HepG2 (cell line): ENCODE measurements around the gene DPYD. TPM values are rescaled to one million over a fixed set of nuclear protein-coding genes. Genes with fewer than 3 reads are reported as not detected.

Experiments
- ATAC-seq: fragments of 200-7000 bp; cut with Tn5 transposase; 3 replicates; pipeline ENCODE4 v1.9.1; 2020; ENCODE audit warnings: mild to moderate bottlenecking, moderate library complexity
- BruUV-seq: library from RNA; stranded (reverse); fragments of 400-500 nt; replicated peaks from 2 replicates; lab custom pipeline; 2021; lab: Mats Ljungman, UMichigan
- CTCF ChIA-PET: fragments of 300-600 bp; formaldehyde crosslinking; extraction: SDS; loops from one replicate; lab custom pipeline; 2021; ENCODE audit warnings: low total read pairs, inconsistent platforms, low intra/inter-chr PET ratio; lab: Yijun Ruan, JAX
- POLR2A ChIA-PET: fragments of 350-600 bp; sonication (Branson Sonifier 250); formaldehyde crosslinking; loops from one replicate; lab custom pipeline; 2020; ENCODE audit warnings: antibody characterized with exemption, inconsistent platforms; lab: Yijun Ruan, JAX
- DNase-seq: peaks from one replicate; pipeline ENCODE4 v3.0.0-alpha.2; 2015; ENCODE audit warnings: low spot score
- FAIRE-seq: peaks from 3 replicates; lab custom pipeline; 2011; peaks lifted over from hg19 to GRCh38; lab: Jason Lieb, UNC
- H2AFZ ChIP-seq: one replicate; pipeline ENCODE4 v1.6.1; 2011; ENCODE audit warnings: low read length, inconsistent platforms
- H3K27ac ChIP-seq: fragments of 300-600 bp; 3 replicates; pipeline ENCODE4 v1.8.0; 2011; ENCODE audit warnings: mixed run types, mild to moderate bottlenecking, mixed read lengths, low read length, inconsistent platforms; ENCODE audit not compliant: insufficient read depth; ENCODE audit errors: extremely low read length
- H3K27me3 ChIP-seq, 2 experiments: fragments of 200-600 bp in 1 of 2; 2 replicates in 1 of 2; 3 replicates in 1 of 2; pipeline versions ENCODE4 v1.6.0 to v1.8.0; 2011; ENCODE audit warnings: low read length in 2 of 2, mild to moderate bottlenecking in 2 of 2, moderate library complexity in 2 of 2, inconsistent platforms in 1 of 2; ENCODE audit not compliant: insufficient read depth in 2 of 2, control insufficient read depth in 1 of 2
- H3K36me3 ChIP-seq, 2 experiments: fragments of 200-600 bp in 1 of 2; replicated peaks in 1 of 2; 2 replicates in 1 of 2; 3 replicates in 1 of 2; pipeline versions ENCODE4 v1.5.1 to v1.8.0; 2011; ENCODE audit warnings: low read length in 2 of 2, inconsistent platforms in 1 of 2; ENCODE audit not compliant: insufficient read depth in 2 of 2, control insufficient read depth in 1 of 2
- H3K4me1 ChIP-seq: 2 replicates; pipeline ENCODE4 v1.5.1; 2012; ENCODE audit warnings: low read length, inconsistent platforms; ENCODE audit not compliant: insufficient read depth
- H3K4me2 ChIP-seq: 2 replicates; pipeline ENCODE4 v1.6.0; 2011; ENCODE audit warnings: low read depth, low read length, inconsistent platforms
- H3K4me3 ChIP-seq, 3 experiments: fragments of 200-600 bp in 1 of 3; sonication (generic), shearing (Covaris generic) in 1 of 3; replicated peaks in 1 of 3; 2 replicates each; pipeline ENCODE4 v1.5.1; 2011 to 2016; ENCODE audit warnings: low read length in 3 of 3, inconsistent platforms in 2 of 3, low read depth in 2 of 3, mild to moderate bottlenecking in 2 of 3, control low read depth in 1 of 3, mixed read lengths in 1 of 3; ENCODE audit not compliant: insufficient read depth in 1 of 3
- H3K79me2 ChIP-seq: one replicate; pipeline ENCODE4 v1.6.1; 2011; ENCODE audit warnings: low read length, inconsistent platforms; ENCODE audit not compliant: insufficient read depth
- H3K9ac ChIP-seq: 2 replicates; pipeline ENCODE4 v1.6.0; 2011; ENCODE audit warnings: mild to moderate bottlenecking, low read depth, low read length, inconsistent platforms; ENCODE audit not compliant: insufficient read depth
- H3K9me3 ChIP-seq: 2 replicates; pipeline ENCODE4 v1.5.1; 2012; ENCODE audit warnings: mild to moderate bottlenecking, low read length
- H4K20me1 ChIP-seq: 2 replicates; pipeline ENCODE4 v1.6.0; 2011; ENCODE audit warnings: inconsistent platforms, mild to moderate bottlenecking, low read length, moderate library complexity; ENCODE audit not compliant: insufficient read depth
- ETV6 ChIP-seq: sonication (generic); formaldehyde crosslinking; conservative IDR thresholded peaks from 2 replicates; pipeline ENCODE4 v1.4.0; 2020; ENCODE audit warnings: missing genetic modification reagents
- ISX ChIP-seq: sonication (generic); formaldehyde crosslinking; conservative IDR thresholded peaks from 2 replicates; pipeline ENCODE4 v1.5.0; 2020; ENCODE audit warnings: missing genetic modification reagents
- MXI1 ChIP-seq: IDR thresholded peaks from 3 replicates; pipeline ENCODE4 v1.6.1; 2012; ENCODE audit warnings: low read depth, low read length, inconsistent platforms, borderline replicate concordance
- NBN ChIP-seq: fragments of 450-650 bp; conservative IDR thresholded peaks from 2 replicates; pipeline ENCODE4 v1.6.1; 2017
- NFATC3 ChIP-seq: sonication (generic); formaldehyde crosslinking; IDR thresholded peaks from 2 replicates; pipeline ENCODE4 v1.5.1; 2020; ENCODE audit warnings: mild to moderate bottlenecking, missing genetic modification reagents
- NR2F2 ChIP-seq: IDR thresholded peaks from 2 replicates; pipeline ENCODE4 v1.6.1; 2012; ENCODE audit warnings: low read depth, inconsistent platforms, borderline replicate concordance
- PHF8 ChIP-seq: sonication (generic); formaldehyde crosslinking; IDR thresholded peaks from 2 replicates; pipeline ENCODE4 v1.5.0; 2020; ENCODE audit warnings: missing genetic modification reagents
- SRSF4 ChIP-seq: fragments of 200-400 bp; formaldehyde crosslinking; IDR thresholded peaks from one replicate; pipeline ENCODE4 v1.6.1; 2018; ENCODE audit warnings: mild to moderate bottlenecking, low read depth, low read length, moderate library complexity; ENCODE audit not compliant: poor library complexity, severe bottlenecking
- ZBTB10 ChIP-seq: sonication (generic); formaldehyde crosslinking; IDR thresholded peaks from 2 replicates; pipeline ENCODE4 v1.4.0; 2020; ENCODE audit warnings: missing genetic modification reagents, borderline replicate concordance
- ZBTB46 ChIP-seq: sonication (generic); formaldehyde crosslinking; IDR thresholded peaks from 2 replicates; pipeline ENCODE4 v1.4.0; 2020; ENCODE audit warnings: mild to moderate bottlenecking, missing genetic modification reagents, borderline replicate concordance
- ZMAT5 ChIP-seq: sonication (generic); formaldehyde crosslinking; IDR thresholded peaks from 2 replicates; pipeline ENCODE4 v1.5.0; 2020; ENCODE audit warnings: mild to moderate bottlenecking, low read depth, missing genetic modification reagents, borderline replicate concordance
- ZNF513 ChIP-seq: sonication (generic); formaldehyde crosslinking; conservative IDR thresholded peaks from 2 replicates; pipeline ENCODE4 v1.5.0; 2020; ENCODE audit warnings: missing genetic modification reagents
- ZNF781 ChIP-seq: sonication (generic); formaldehyde crosslinking; IDR thresholded peaks from 2 replicates; pipeline ENCODE4 v1.5.1; 2020; ENCODE audit warnings: borderline replicate concordance, mild to moderate bottlenecking, missing genetic modification reagents; ENCODE audit errors: not compliant biosample characterization
- in situ Hi-C: cut with HindIII; loops from 2 replicates; pipeline ENCODE4 v1.10.0; 2017; ENCODE audit warnings: low pct_unique_long_range_greater_than_20kb; ENCODE audit not compliant: extremely low pct_ligation_motif_present
- intact Hi-C: fragments of 100-400 bp; cut with micrococcal nuclease; formaldehyde crosslinking; loops from one replicate; pipeline ENCODE4 v1.10.0; 2022; ENCODE audit not compliant: unreplicated experiment
- polyA plus RNA-seq, 8 experiments: library from polyadenylated mRNA; depleted of rRNA in 3 of 8; stranded (reverse) in 7 of 8; unstranded in 1 of 8; fragments of >200 nt; fragmentation: Illumina TruSeq in 4 of 8; extraction: Trizol in 4 of 8; gene quantifications; 2 replicates each; pipeline versions ENCODE4 v1.2.1 to v1.2.3, GENCODE V29; 2011 to 2016; ENCODE audit warnings: low read depth in 4 of 8, missing spikeins in 1 of 8, mixed read lengths in 1 of 8; ENCODE audit not compliant: insufficient read depth in 1 of 8
- total RNA-seq, 5 experiments: library from RNA; depleted of rRNA; stranded (reverse); fragments of >200 nt; fragmentation: Illumina TruSeq; extraction: Trizol; gene quantifications; 2 replicates each; pipeline ENCODE4 v1.2.3, GENCODE V29; 2016; ENCODE audit warnings: low read depth in 1 of 5

The DPYD gene
- total and polyA plus RNA-seq, 2 of the 13 experiments (the other 11 are each of a cell fraction or from before 2014, with no cell fraction given), result 1.3 to 3.4 TPM

GRCh38 chr1:97826820-97827219, 94.0 kb downstream of the DPYD start:
- Histone ChIP-seq H3K4me3 (no peak overlapping the region), H3K4me1 (no peaks in the 10 kb centered on the region), H3K36me3 (no peaks in the 10 kb centered on the region), H3K9me3 (no peaks in the 10 kb centered on the region), H3K27me3 (no peaks in the 10 kb centered on the region; a peak in 1 of 5 replicates), H3K27ac (no peak overlapping the region), H3K4me2 (no peak overlapping the region), H3K79me2 (no peaks in the 10 kb centered on the region), H4K20me1 (no peaks in the 10 kb centered on the region), H3K9ac (no peak overlapping the region), H2AFZ (no peak overlapping the region)
- intact Hi-C loops, result no loop called here
- FAIRE-seq, result no peak
- no TSS peak for BruUV-seq
- no peak for TF ChIP-seq ZNF513 (CRISPR knock-in tag)
- no peak for TF ChIP-seq NBN
- no peak for TF ChIP-seq ZNF781 (CRISPR knock-in tag)
- TF ChIP-seq ETV6 (CRISPR knock-in tag), result no peak
- TF ChIP-seq ZMAT5, result no peak
- no peak for TF ChIP-seq PHF8
- TF ChIP-seq ZBTB46 (CRISPR knock-in tag), result no peak
- TF ChIP-seq NFATC3, result no peak
- no peak for TF ChIP-seq MXI1
- no peak for TF ChIP-seq NR2F2
- no peak for TF ChIP-seq ZBTB10 (CRISPR knock-in tag)
- TF ChIP-seq ISX (CRISPR knock-in tag), result no peak
- no peak for TF ChIP-seq SRSF4
- CTCF ChIA-PET, result no interaction called here
- in situ Hi-C loops, result no loop called here
- ATAC-seq, result no peak
- POLR2A ChIA-PET, result no interaction called here
- no peak for DNase-seq
